Body of pancreas (tissue), 4 donors: ENCODE measurements around the gene PHF21B.

Experiments
- CTCF ChIP-seq, 7 experiments: fragments of 450-650 bp in 4 of 7; fragments of 200-600 bp in 3 of 7; sonication (generic) in 3 of 7; IDR thresholded peaks; one replicate each; pipeline ENCODE4 v1.5.1; 2016 to 2019; ENCODE audit warnings: antibody characterized with exemption in 7 of 7
- POLR2A ChIP-seq, 3 donors: fragments of 450-650 bp; IDR thresholded peaks; one replicate each; pipeline ENCODE4 v1.6.1; 2016; ENCODE audit warnings: antibody characterized with exemption in 3 of 3, mild to moderate bottlenecking in 2 of 3

DNA sequence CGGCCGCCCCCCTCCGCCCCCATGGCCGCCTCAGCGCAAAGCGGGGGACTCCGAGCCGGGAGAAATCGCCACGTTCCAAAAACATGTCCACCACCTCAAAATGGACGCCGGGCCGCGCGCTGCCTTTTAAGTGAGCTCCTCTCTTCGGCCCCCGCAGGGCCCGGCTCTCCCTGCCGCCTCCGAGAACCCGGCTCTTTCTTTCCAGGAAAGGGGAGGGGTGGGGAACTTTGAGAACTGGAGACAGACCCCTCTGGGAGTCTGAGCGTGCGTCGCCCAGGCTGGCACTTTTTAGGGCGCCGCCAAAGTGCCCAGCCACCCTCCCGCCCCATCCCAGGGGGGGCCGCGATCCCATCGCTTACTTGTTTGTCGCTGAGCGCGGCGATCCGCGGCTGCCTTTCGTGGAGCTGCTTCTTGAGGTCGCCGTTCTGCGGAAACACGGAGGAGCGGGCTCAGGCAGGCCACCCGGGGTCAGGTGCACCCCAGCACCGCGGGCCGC is 1.6 kb downstream of the PHF21B start:
- no peak for TF ChIP-seq POLR2A (IDR thresholded peaks at IDR 0.05)
- TF ChIP-seq CTCF (IDR thresholded peaks at IDR 0.05) = no peak
